Suppressor macrophage treated with lipopolysaccharide for 1 hour (primary cell): ENCODE measurements around the gene NAV1.
"Not testable (repeated sequence)": the region's sequence is repeated elsewhere in the genome, so short reads cannot be mapped to it uniquely, and the experiment has no call there.

Experiments used
- DNase-seq, 3 donors: peaks; one replicate each; pipeline ENCODE4 v3.0.0-alpha.2; 2020 to 2022

Gene NAV1, protein sequence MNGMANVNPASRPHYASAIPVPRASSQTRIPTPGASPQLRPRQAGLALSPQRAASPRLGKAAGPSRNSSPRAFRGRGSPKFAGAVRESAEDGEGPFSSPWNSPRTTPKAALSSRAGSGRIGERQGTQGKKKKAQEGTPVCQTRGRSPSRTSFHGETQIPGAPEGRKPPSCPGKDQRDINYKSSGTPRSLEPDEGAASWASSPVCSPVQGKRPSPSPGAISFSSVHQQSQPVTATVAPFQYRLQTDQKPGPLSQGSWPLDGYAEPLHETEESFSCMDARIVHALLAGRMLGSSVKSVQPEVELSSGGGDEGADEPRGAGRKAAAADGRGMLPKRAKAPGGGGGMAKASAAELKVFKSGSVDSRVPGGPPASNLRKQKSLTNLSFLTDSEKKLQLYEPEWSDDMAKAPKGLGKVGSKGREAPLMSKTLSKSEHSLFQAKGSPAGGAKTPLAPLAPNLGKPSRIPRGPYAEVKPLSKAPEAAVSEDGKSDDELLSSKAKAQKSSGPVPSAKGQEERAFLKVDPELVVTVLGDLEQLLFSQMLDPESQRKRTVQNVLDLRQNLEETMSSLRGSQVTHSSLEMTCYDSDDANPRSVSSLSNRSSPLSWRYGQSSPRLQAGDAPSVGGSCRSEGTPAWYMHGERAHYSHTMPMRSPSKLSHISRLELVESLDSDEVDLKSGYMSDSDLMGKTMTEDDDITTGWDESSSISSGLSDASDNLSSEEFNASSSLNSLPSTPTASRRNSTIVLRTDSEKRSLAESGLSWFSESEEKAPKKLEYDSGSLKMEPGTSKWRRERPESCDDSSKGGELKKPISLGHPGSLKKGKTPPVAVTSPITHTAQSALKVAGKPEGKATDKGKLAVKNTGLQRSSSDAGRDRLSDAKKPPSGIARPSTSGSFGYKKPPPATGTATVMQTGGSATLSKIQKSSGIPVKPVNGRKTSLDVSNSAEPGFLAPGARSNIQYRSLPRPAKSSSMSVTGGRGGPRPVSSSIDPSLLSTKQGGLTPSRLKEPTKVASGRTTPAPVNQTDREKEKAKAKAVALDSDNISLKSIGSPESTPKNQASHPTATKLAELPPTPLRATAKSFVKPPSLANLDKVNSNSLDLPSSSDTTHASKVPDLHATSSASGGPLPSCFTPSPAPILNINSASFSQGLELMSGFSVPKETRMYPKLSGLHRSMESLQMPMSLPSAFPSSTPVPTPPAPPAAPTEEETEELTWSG (N-terminal part only)

DNA sequence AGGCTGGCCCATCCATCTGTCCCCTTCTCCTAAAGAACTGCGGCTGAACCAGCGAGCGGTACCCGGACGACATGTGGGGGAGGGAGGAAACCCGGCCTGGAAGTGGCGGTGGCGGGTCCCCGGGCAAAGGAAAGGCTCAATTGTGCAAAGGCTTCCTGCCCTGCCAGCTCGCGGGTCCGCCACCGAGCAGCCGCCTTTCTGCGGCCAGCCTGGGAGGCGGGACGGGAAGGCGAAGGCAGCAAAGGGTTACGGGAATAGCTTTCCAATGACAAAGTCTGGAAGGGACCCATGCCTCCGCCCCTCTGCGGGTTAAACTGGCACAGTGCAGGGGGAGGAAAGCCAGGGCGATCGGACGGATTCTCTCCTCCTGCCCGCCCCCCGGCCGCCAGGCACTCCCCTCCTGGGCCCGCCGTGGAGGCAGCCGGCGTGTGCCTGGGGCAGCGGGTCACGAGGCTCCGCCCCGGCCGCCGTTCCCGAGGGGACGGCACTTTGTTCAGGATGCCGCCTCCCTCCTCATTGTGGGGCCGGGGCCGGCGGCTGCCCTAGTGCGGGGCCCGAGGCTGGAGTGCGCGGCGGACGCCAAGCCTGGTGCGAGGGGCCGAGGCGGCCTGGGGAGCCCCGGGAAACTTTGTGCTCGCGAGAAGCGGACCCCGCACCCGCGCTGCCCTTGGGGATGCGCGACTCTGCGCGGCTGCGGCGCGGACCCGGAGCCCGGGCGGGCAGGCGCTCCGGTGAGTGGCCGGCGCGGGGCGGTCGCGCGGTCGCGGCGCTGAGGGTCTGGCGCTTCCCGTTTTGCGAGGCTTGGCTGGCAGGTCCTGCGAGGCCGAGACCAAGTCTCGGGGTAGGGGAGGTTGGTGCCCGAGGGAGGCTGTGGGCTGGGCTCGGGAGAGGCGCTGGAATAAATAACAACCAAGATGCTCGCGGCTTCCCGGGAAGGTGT lies at the start of gene NAV1:
Gene NAV1 (plus strand): TSS at position 516 of the 940 bp plus-strand sequence. CDS start 83,758 bp downstream, outside the sequence.
- peak in 2 of 3 donors; percentile 53 to 67 for DNase-seq

DNA sequence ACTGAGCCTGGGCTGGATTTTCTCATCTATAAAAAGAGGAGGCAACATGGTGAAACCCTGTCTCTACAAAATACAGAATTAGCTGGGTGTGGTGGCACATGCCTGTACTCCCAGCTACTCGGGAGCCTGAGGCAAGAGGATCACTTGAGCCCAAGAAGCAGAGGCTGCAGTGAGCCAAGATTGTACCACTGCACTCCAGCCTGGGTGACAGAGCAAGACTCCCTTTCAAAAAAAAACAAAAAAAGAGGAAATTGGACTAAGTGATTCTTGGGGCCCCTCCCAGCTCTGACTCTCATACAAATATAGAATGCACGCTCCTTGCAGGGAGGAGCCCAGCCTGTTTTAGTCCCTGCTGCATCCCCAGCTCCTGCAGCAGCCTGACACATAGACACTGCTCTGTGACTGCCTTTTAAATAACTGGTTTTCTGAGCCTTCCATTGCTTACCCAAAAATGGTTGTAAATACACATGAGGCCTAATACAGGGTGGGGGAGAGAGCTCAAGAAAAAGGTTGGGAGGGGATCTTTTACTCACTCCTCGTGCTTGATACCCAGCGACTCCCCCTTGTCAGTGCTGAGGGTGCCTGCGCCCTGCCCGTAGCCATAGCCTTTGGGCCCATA lies 49.2 kb upstream of the NAV1 start:
- DNase-seq, result peak; percentile 55 to 71 (median 62)

DNA sequence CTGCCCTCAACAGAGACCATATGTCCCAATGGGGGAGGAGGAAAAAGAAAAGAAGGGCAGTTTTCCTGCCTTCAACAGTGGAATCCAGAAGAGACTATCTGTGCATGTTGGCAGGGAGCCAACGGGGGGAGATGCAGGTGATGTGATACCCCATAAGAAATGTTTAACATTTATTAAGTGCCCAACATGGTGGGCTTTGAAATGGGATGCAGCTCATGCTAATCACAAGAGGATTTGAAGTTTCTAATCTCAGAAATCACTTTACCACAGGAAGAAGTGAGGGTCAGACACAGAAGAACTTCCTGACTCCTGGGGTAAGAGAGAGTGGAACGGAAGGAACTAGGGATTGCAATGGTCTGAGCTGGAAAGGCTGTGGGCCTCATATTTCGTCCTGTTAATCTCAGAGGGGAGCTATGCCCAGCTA lies 48.2 kb upstream of the NAV1 start:
- DNase-seq, result no peak

DNA sequence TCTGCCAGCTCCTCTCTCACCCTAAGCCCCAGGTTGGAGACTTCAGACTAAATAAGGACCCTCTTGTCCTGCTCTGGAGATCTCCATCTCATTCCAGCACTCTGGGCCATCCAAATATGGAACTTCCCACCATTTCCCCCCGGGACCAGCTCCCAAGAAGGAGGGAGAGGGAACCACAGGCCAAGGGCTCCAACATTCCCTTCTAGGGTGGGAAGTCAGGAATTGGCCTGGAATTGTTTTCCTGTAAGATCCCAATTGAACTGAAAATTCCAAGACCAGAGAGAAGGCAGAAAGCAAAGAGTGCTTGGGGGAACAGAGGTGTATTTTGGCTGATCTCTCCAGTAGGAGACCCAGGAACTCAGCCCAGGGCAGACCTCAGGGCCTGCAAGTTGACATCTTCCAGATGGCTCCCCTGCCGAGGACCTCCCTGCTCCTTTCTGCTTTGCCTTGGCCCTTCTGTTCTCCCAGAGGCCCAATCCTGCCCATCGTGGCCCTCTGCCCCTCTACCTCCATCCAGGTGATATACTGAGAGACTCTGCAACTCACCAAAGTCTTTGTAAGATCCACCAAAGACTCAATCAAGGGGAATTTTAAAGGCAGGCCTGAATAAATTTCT lies 46.9 kb upstream of the NAV1 start:
- DNase-seq, result no peak

DNA sequence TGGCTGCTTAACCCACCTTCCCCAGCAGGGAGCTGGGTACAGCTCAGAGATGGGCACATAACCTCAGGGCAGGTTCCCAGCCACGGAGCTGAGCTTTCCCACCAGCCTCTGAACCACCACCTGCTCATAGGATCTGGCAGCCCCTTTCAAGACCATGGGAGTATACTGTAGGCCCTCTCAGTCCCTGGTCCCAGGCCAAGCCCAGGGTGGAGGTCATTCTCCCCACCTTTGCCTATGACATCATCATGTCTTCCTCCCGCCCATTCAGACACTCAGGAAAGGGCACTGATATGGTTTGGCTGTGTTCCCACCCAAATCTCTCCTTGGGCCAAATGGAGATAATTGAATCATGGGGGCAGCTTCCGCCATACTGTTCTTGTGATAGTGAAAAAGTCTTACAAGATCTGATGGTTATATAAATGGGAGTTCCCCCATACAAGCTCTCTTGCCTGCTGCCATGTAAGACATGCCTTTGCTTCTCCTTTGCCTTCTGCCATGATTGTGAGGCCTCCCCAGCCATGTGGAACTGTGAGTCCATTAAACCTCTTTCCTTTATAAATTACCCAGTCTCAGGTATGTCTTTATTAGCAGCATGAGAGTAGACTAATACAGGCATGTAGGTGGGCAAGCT lies 45.8 kb upstream of the NAV1 start:
- not testable (repeated sequence) for DNase-seq

DNA sequence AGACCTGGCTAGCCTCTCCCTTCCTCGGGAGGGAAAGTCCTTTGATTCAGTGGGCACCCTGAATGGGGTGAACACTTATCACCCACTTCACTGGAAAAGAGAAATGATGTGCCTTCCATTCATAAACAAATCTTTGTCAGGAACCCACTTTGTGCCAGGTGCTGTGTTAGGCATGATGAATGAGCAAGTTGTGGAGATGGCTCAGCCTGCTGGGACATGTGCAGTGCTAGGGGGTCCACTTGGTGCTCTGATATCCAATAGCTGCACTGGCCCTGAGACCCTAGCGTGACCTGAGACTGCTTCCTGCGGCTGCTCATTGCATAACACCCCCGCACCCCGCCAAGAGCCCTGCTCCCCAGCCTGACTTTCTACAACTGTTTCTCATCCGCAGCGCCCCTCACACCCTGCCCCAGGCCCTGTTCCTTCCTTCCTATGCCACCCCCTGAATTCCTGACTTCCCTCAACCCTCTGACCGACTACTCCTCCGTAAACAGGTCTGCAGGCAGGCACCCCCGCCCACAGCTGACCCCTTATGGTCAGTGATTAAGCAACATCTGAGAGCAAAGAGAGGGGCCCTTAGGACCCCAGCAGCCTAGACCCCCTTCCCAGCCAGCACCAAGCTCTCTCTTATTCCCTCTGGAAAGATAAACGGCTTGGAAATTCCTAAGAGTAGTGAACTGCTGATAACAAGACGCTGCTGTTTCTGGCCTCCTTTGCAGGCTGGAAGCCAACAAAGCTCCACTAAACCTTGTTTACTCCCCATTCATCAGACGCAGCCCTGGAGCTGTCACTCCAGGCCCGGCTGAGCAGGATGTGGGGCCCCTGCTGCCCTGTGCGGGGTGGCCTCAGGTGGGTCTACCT lies 44.9 kb upstream of the NAV1 start:
- no peak for DNase-seq

DNA sequence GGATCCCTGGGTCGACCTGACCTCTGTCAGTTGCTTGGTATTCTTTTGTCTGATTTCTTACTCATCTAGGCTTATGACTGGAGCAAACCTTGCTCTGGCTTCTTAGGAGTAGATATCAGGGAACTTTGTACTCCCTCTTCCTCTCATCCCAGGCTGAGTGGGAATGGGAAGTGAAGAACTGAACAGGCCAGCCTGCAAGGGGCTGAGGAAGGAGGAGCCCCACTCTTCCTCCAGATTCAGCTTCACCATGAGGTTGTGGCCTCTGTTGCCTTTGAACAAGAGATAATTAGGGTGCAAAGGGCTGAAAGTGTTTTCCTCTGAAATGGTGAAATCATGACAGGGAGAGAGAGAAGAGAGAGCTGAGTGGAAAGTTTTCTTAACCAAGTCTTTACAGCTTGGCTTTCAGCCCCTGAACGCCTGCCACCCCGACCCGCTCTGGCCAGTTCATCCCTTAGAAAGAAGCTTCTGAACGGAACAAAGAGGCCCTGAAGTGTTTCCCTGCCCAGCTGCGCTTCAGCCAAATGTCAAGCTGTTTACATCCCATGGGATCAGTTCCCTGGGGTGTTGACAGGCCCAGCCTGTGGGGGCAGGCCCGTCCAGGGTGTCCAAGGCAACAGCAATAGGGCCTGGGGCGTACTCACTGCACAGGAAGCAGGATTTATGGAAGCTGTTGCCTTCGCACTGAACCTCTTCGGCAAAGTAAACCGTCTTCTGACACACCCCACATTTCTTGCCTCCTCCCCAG lies 43.2 kb upstream of the NAV1 start:
- no peak for DNase-seq

DNA sequence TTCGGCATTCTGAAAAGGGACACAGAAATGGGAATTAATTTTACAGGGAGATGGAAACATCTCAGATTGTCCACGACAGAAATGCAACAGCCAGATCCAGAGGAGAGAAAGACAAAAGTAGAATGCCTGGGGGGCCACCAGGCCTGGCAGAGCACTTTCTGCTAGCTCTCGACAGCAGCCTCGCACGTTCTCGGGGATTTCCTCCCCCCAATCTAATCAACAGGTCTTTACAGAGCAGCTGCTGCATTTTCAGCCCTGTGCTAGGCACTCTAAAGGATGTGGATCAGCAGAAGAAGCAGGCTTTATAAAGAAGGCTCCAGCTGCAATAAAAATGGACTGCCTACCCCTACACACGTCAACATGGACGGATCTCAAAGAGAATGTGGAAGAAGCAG lies 42.6 kb upstream of the NAV1 start:
- DNase-seq, result no peak

DNA sequence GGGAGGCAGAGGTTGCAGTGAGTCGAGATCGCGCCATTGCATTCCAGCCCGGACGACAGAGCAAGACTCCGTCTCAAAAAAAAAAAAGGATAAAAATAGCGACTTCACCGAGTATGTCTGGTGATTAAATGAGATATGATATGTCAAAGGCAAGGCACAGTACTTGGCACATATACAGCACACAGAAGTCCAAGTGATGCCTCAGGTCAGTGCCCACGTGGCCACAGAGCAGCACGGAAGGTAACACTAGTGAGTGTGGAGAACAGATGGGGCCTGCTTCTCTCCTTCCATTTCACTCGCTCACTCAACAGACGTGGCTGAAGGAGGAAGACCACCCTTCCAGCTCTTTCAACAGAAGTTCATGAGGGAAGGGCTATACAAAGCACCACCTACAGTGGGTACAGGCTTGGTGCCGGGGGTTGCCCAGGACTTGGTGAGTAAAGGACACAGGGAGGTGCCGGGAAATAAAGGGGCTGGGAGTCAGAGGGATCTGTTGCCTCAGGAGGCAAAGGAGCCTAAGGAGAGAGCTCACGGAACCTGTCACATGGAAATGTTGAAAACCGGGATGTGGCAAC lies 40.9 kb upstream of the NAV1 start:
- no peak for DNase-seq

DNA sequence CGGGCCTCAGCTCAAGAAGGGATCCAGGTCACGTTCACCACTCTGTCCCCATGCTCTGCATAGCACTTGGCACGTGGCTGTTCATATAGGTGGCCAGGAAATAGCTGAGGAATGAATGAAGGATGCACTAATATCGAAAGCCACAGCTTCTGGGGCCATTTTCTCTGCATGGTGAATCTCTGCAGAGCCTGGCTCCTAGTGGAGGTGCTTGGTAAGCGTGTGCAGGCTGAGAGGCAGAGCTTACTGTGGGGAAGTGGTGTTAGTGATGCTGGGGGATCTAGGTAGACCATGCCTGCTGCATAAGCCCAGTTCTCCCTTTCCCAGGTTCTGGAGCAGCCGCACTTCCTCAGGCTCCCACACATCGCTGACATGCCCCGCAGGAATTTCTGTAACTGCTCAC lies 40.3 kb upstream of the NAV1 start:
- no peak for DNase-seq

DNA sequence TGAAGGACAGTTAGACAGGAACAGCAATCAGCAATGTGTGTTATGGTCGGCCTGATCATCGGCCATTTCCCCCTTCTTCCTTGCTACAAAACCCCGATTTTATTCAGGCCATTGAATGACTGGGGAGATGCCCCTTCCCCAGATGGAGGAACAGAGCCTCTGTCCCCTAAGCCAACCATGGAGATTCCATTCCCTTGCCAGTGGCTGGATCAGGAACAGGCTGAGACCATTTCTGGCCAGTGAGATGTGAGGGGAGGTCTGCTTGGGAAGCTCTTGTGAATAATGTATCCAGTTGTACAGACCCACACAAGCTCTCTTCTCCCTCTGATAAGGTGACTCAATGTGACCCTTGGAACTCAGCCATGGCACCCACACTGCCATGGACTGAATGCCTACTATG lies 39.7 kb upstream of the NAV1 start:
- no peak for DNase-seq

DNA sequence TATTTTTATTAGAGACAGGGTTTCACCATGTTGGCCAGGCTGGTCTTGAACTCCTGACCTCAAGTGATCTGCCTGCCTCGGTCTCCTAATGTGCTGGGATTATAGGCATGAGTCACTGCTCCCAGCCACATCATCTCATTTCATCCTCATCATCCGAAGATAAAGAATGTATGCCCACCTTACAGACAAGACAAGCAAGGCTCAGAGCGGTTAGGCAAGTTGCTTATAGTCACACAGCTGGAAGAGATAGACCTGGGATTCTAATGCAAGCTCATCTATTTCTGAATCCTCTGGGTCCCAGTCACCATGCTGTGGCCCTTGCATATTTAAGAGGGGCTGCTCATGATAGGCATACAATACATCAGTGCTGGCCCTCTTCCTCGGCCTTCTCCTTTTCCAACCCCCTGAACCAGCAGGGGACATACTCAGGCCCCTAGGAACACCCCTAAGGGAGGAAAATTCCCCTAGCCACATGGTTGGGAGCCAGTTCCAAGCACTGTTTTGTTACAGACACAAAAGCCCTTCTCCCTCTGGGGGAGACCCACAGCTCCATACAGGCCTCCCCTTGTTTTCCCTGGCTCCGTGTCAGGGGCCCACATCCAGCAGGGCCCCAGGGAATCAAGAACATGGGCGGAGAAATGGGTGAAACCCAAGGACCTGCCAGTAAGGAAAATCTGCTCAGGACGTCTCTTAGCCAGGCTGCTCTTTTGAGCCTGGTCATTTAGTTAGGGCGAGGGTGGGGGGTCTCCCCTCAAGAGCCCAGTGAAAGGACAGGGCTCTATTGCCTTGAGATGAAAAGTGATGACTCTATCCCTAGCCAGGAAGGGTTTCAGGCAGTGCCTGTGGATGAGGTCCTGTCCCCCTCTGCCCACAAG lies 38.9 kb upstream of the NAV1 start:
- no peak for DNase-seq

DNA sequence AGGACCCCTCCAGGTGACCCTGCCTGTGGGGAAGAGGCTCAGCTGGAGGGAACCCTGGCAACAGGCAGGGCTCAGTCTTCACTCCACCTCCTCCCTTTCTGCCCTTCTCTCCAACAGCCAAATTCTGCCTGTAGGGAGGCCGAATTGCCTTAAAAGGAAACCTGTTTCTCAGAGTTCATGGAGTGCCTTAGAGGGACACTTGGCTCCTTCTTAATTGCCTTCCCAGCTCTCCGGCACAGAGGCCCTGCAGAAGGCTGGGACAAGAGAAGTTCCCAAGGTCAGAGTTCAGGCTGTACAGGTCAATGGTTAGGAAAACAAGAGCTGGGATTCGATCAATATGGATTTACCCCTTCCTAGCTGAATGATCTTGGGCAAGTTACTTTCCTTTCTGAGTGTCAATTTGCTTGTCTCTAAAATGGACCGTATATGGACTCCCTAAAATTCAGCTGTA lies 38.2 kb upstream of the NAV1 start:
- DNase-seq, result no peak

DNA sequence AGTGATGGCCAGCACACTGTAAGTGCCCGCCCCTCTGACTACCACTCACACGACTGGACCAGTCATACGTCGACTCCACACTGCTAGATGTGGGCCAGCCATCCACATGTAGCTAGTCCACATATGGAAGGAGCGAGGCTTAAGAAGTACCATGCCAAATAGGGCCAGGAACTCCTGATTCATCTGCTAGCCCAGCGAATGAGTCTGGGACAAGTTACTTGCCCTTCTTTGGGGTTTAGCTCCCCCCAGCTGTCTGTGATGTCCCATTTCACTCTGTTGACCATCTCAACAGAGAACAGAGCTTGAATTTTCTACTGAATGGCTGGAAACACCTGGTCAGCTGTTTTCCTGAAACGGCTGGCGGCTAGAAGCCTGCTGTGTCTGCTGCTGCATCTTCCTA lies 37.8 kb upstream of the NAV1 start:
- DNase-seq, result no peak

DNA sequence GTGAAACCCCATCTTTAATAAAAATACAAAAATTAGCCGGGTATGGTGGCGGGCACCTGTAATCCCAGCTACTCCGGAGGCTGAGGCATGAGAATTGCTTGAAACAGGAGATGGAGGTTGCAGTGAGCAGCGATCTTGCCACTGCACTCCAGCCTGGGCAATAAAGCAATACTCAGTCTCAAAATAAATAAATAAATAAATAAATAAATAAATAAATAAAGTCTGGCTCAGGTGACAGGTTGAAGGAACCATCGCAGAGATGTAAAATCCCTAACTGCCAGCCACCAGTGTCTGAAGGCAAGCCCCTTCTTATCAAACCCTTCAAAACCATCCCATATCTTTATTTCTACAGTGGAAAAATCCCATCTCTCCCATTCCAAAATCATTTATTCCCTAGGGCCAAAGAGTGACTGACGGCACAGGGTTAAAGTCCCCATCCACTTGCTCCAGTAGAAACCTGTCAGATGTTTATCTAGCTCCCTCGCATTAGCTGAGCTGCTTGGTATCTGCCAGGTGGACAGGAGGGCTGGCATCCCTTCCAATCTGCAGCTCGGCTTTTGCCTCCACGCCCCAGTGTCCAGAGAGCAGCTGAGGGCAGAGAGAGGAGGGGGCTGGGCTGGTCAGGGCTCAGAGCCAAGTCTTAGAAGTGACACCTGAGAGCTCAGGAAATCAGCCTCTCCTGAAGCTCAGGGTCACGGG lies 37.0 kb upstream of the NAV1 start:
- no peak for DNase-seq

DNA sequence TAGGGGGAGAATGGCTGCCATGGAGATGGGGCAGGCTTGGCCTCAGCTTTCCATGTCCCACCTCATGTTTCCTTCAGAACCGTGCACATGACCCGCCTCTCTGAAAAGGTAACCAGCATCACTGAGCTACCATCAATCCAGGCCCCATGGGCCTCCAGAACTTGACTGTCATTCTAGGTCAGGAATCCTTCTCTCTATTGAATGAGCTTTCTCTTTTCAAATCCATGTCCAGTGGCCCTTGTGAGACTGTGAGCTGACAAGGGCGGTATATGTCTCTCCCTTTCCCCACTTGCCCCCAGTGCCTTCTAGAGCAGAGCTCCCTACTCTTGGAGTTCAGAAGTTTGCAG lies 36.4 kb upstream of the NAV1 start:
- no peak for DNase-seq
